HG02981 (cell line): Measurements from ENCODE around the gene ARL6IP5.

Source experiments
- ATAC-seq: cut with Tn5 transposase; IDR thresholded peaks from one replicate; pipeline ENCODE4 v1.9.1; 2021; ENCODE audit warnings: mild to moderate bottlenecking, moderate library complexity; ENCODE audit not compliant: unreplicated experiment

Gene ARL6IP5

DNA sequence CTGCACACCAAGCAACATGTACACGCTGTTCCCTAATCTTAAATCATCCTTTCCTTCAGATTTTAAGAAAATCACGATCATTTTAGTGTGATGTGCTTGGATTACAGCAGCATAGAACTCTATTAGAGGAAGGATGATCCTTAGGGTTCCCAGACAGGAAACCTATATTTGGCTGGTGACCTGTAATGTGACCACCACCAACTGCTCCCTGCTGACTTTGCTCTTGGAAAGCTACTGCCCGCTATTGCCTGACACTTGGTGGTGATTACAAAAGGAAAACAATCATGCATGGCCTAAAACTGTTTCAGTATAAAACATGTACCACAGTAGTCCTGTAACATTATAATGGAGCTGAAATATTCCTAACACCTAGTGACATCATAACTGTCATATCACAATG is 64.8 kb downstream of the ARL6IP5 start:
- ATAC-seq: no peak
